GM18867 (cell line): ENCODE results near the gene LIN7B.
"Not testable (repeated sequence)": the region's sequence is repeated elsewhere in the genome, so short reads cannot be mapped to it uniquely, and the experiment has no call there.

Source experiments
- ATAC-seq: cut with Tn5 transposase; IDR thresholded peaks from one replicate; pipeline ENCODE4 v1.9.1; 2021; ENCODE audit warnings: mild to moderate bottlenecking, moderate library complexity; ENCODE audit not compliant: unreplicated experiment

LIN7B gene

GRCh38 chr19:49141352-49141751, 27.2 kb downstream of the LIN7B start:
- no peak for ATAC-seq

- no peak for ATAC-seq
Measured at GRCh38 chr19:49142866-49143335, 28.7 kb downstream of the LIN7B start.

GRCh38 chr19:49145573-49146407, 31.6 kb downstream of the LIN7B start:
- ATAC-seq = no peak

GRCh38 chr19:49146408-49146770, 32.2 kb downstream of the LIN7B start:
- ATAC-seq = not testable (repeated sequence)

GRCh38 chr19:49148044-49148682, 34.0 kb downstream of the LIN7B start:
- no peak for ATAC-seq

- no peak for ATAC-seq
Measured at GRCh38 chr19:49148784-49149651, 34.8 kb downstream of the LIN7B start.

- no peak for ATAC-seq
Measured at GRCh38 chr19:49149652-49150105, 35.5 kb downstream of the LIN7B start.

GRCh38 chr19:49150106-49150943, 36.2 kb downstream of the LIN7B start:
- ATAC-seq = no peak

GRCh38 chr19:49150944-49151243, 36.7 kb downstream of the LIN7B start:
- ATAC-seq = no peak

GRCh38 chr19:49151267-49152118, 37.3 kb downstream of the LIN7B start:
- no peak for ATAC-seq

GRCh38 chr19:49152119-49152550, 38.0 kb downstream of the LIN7B start:
- ATAC-seq = no peak

- no peak for ATAC-seq
Measured at GRCh38 chr19:49153167-49153809, 39.1 kb downstream of the LIN7B start.

GRCh38 chr19:49154279-49154678, 40.1 kb downstream of the LIN7B start:
- no peak for ATAC-seq

GRCh38 chr19:49155005-49155819, 41.0 kb downstream of the LIN7B start, which contains the start of gene HRC:
HRC (minus strand) TSS chr19:49155396; CDS start chr19:49155237, 159 bp downstream.
- ATAC-seq = no peak

GRCh38 chr19:49155820-49156346, 41.7 kb downstream of the LIN7B start:
- ATAC-seq = no peak

- no peak for ATAC-seq
Measured at GRCh38 chr19:49157445-49158224, 43.5 kb downstream of the LIN7B start, which contains the start of gene TRPM4. TRPM4 (plus strand) TSS chr19:49157792; CDS start chr19:49157867, 75 bp downstream.
